Measurements from ENCODE around the gene EBF3. TPM values are rescaled to one million over a fixed set of nuclear protein-coding genes. Genes with fewer than 3 reads are reported as not detected.
A peak's percentile ranks its signal among the peaks of the same experiment; 100 is the strongest.

EBF3 gene
- polyA plus RNA-seq, 10 donors = 62.5 to 103 (median 69.3) TPM

DNA sequence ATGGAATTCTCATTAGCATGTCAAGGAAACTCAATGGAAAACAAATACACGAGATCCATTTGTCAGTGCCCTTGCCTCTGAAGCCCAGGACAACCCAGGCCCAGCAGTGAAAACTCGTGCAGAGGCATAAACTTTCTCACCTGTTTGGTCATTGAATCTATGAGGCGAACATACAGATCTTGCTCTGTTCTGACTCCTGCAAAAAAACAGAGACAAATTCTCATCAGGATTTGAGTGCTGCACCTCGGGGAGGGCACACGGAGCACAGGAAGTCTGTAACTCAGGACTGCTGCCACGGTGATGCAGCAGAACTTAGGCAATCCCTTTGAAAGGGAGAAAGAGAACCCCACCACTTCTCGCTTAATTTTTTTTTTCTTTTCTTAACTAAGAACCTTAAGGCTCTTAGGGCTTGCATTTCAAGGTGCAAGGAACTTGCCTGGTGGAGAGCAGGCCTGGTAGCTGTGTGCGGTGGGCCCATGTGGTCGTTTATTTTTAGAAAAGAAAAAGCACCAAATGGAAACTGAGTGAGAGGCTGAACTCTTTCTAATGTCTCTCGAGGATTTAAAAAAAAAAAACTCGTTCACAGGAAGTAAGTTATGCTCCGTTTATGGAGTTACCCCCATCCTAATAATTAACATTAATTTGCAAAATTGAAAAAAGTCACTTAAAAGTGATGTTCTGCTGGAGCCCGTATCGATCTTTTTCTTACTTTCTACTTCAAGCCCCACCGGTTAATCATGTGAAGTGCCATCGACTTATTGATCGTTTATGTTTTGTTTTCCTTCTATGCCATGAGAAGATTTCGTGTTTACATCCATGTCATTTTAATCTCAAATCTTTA is 1.8 kb downstream of the EBF3 start:
- DNase-seq = peak in 2 of 3 donors; percentile 54 to 87

DNA sequence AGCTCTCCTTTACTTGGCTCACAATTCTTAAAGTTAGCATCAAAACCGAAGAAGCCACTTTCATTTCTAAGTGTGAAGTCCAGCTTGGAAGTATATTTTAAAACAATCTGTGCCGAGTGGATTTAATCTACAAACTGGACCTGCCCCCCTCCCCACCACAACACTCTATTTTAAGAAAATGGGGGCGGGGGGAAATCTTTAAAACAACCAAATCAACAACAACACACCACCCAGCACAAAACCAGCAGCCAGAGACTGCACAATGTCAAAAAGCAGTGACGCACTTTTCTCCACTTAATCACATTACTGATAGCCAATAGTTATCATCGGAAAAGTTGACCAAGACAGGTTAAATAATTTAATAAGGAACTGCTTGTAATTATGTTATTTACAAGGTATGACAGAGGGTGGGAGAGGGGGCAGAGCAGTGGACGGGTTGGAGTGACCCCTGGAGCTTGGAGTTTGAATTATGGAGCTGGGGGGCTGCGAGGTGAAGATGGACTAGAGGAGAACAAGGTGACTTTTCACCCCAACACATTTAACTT is 2.8 kb downstream of the EBF3 start:
- DNase-seq = peak in 2 of 3 donors; percentile 55 to 83

DNA sequence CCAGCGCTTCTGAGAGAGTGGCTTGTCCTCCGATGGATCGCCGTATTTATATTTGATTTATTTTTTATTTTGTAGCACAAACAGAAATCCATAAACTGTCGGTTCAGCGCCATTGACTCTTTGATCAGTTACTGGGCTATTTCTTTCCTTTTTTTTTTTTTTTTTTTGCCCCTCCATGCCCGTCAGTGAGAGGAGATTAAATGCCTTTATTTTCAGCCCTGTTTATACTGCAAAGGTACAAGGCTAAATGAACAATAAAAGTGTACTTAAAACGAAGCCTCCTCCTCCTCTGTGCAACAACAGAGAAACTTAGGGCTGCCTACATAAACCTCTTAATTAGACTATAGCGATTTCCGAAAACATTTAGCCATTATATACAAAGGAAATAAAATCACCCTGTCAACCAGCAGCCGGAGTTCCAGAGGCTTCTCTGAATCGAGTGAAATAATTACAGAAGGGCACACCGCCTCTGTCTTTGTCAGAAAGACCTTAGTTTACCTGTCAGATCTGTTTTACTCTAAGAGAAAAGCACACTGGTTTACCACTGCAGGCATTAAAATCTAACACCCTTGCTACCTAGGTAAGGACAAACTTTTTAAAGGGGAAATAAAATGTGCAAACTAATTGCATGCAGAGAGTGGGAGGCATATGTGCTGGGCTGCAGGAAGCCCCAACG is 3.5 kb downstream of the EBF3 start:
- DNase-seq = peak in 2 of 3 donors; percentile 39 to 80

DNA sequence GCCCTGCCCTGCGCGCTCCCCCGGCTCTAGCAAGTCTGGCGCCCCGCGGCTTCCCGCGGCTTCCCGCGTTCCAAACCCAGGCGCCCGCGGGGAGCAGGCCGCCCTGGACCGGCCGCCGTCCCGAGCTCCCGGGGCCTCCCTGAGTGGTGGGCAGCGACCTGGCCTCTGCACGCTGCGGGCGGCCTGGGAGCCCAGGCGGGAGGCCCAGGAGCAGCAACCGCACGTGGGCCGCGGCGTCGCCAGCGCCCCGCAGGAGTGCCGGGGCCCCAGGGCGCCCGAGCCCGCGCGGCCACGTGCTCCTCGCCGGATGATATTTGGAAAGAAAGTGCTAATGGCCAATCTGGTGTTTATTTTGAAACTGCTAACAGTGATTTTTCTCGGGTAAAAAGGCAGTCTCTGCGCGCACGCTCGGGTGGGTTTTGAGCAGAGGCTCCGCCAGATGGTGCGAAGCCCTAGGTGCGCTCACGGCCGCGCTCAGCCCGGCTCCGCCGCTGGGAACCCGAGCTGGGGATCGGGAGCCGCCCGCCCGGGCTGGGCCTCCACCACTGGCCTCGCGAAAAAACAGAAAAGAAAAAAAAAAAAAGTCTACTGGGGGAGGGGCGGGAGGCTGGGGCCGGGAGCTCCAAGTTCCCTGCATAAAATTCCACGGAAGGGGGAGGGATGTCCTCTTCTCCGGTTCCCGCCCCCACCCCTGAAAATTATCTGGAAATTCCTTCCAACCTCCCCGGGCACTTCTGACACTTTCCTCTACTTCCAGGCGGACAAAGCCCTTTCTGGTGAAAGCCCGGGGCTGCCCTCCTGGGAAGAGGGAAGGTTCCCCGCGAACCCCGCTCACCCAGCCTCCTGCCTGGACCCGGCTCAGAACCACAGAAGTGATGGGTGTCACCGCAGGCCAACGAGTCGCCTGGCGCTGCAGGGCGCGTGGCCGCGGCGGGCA is 4.3 kb downstream of the EBF3 start:
- DNase-seq = peak in 2 of 3 donors; percentile 47 to 79

DNA sequence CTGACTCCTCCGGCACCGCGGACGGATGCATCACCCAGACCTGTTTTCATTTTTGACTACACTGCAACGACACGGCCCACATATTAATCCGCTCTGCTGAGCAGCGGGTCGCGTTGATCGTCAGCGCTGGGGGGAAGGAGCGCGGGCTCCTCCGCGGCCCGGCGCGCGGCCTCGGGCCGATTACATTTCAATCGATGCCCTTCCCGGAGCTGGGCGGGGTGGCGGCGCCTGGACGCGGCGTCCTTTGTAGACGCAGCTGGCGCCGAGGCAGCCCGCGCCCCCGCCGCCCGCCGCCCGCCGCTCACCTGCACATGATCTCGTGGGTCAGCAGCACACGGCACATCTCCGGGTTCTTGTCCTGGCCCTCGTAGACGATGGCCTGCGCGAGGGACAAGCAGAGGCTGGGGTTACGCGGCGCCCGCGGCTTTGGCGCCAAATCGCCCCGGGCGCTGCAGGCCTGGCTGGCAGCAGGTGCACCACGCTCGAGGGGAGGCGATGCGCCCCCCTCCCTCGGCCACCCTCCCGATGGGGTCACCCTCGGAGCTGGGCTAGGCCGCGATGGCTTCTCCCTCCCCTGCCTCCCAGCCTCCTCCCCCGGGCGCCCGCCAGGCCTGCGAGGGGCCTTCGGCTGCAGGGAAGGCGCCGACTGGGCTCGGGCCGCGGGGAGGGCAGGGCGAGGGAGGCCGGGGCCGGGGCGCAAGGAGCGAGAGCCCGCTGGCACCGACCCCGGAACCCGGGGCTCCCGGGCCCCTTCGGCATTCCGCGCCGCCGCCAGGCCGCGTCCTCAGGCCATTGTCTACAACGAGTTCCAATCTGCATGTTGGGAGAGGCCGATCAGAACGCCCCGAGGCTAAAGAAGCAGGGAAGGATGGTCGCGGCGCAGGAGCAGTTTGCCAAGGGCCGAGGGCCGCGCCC is 5.2 kb downstream of the EBF3 start:
- peak in 2 of 3 donors; percentile 47 to 91 for DNase-seq

DNA sequence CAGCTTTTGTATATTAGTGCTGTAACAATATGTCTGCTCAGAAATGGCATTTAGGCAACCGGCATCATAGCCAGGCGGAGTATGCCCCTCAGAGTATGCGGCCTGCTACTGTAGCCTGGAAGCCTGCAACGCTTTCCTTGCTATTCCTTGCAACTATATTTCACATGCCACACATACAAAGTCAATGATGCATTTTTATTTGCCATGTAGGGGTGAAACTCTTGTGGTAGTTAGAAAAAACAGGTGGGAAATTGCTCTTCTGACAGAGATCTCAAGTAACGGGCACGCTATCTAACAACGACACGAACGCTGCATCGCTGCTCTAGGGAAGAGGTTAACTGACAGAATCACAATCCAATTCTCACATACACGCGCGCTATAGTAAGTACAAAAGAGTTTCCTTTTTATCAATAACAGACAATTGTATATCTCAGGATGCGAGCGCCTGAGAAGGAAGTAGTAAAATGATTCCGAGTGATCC is 5.9 kb downstream of the EBF3 start:
- peak in 1 of 3 donors; percentile 75 for DNase-seq

DNA sequence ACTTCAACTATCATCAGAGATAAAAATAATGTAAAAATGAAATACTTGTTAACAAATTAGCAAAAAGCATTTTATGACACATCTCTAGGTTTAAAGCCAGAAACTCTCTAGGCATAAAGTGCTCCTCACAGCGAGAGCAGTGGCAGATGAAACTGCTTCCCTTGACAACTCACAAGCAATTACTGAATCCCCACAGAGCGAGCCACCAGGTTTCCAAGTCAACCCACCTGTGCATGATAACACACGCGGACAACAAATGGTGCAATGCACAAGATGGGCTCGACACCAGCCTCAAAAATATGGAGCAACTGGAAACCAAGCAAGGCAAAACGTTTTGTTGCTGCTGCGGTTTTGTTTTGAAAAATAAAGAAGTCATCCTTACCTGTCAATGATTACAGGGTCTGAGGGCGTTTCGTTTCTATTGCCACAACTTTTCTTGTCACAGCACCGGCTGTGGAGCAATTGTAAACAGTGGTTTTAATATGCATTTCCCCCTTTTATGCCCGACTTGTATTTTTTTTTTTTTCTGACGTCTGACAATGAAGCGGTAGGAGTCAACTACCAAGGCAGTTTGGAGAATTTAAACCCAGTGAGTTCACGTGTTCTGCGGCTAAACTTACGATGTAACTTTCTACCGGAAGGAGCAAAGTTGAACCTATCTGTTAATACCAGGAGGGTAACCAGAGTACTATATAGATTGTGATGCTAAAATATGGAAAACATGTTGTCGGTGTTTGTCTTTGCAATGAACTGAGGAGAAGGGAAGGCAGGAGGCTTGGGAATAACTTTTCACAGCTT is 7.0 kb downstream of the EBF3 start:
- peak in 2 of 3 donors; percentile 56 to 84 for DNase-seq

DNA sequence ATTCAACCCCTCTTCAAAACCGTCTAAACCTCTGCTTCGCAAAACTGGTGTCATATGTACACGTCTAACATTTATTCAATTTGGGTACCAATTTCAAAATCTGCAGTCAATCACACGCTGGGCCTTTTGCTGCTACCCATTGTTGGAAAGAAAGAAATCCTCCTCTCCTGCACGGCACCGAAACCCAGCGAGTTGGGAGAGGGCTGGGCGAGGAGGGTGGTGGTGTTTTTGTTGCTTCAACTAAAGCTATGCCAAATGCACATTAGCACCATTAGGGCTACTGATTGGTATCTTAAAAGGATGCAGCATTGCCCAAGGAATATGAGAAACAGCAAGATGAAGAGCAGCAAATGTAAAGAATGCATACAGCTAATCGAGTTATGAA is 7.8 kb downstream of the EBF3 start:
- peak in 1 of 3 donors; percentile 85 for DNase-seq

DNA sequence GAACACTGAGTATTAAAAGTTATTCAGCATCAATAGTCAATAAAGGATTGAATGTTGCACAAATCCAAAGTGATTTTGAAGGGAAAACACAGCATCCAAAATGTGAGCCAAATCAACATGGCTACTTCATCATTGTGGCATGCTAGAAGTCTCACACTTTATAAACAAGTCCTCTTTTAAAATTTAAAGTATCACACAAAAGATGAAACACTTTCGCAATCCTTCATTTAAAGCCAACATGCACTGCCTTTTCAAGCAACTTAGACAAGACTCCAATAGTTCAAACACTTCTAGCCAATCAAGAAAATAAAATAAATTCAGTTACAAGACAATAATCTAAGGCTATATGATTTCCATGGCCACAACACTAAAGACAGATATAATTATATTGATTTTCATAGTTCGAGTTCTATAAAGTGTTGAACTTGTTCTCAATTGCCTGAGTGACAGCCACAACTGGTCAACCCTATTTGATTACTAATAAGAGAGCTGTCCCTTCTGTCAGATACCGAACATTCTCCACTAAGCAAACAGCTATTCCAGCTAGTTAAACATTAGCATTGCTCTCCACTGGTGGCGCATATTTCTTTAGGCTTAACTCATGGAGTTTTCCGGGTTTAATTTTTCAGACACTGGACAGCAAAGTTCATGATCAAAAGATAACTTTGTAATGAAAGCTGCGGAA is 8.3 kb downstream of the EBF3 start:
- peak; percentile 72 to 88 (median 81) for DNase-seq

DNA sequence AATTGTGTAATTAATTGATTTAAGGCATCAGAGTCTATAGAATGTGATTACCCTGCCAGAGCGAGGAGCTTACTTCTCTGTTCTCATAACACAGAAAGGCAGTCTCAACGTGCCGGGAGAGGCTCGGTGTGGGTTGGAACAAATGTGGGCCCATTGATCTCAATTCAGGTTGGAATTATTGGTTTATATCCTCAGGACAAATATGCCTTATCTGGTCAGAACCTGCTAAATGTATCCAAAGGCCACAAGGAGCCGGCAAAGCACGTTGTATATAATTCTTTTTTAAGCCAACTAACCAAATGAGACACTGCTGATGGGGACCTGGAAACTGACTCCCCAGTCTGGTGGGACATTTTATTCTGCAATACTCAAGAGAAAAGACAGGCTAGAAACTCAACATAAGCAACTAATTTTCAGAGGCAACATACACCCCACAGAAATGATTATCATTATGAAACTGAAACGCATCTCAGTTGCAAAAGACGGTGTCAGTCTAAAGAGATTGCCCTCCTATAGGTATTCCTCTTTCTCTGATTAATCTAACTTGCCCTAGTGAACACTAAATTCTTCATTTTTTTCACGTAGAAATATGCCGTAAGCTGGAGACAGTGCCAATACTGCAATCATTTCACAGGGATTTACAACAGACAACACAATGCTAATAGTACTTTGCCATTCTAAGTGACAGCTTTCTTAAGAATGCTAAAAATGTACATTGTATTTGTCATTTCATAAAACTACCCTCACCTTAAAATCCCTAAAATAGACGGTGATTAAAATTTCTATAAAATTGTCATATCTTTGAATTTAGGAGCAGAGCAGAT is 9.4 kb downstream of the EBF3 start:
- DNase-seq = peak in 2 of 3 donors; percentile 44 to 81

DNA sequence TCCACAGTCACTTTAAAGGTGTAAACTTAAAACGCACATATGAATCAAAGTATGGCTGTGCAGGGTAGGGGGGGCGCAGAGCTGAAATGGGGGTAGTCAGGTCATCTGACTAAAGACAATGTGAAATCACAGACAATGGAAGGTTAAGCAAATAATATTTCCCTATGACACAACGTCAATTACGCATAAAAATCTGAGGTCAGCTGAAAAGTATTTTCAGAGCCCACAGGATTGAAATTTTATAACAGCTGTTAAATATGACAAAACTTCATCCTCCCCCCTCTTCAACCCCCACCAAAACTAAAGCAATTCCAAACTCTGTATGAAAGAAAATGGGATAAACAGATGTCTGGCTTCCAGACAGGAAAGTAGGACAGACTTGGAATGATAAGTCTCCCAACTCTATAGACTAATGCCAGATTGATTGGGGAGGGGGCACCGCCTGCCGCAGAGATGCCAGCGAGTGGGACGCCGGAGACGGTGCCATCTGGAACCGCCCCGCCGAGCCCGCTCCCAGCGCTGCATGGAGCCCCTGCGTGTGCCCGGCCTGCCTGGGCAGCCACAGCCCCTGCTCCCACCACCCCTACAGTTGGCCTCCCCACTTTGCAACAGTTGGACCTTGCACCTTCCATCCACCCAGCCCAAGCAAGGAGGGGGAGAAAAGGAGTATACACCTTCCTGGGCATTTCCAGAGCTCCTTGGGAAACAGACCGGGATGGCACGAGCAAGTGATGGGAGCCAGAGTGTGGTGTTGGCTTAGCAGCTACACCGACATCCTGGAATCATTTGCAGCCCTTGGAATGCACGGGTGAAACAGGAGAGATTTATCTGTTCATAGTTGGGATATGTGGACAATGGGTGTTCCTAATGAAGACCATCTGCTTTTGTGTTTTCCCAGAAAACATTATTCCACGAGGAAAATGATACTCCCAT is 10.7 kb downstream of the EBF3 start:
- DNase-seq = peak; percentile 85 to 96 (median 91)

DNA sequence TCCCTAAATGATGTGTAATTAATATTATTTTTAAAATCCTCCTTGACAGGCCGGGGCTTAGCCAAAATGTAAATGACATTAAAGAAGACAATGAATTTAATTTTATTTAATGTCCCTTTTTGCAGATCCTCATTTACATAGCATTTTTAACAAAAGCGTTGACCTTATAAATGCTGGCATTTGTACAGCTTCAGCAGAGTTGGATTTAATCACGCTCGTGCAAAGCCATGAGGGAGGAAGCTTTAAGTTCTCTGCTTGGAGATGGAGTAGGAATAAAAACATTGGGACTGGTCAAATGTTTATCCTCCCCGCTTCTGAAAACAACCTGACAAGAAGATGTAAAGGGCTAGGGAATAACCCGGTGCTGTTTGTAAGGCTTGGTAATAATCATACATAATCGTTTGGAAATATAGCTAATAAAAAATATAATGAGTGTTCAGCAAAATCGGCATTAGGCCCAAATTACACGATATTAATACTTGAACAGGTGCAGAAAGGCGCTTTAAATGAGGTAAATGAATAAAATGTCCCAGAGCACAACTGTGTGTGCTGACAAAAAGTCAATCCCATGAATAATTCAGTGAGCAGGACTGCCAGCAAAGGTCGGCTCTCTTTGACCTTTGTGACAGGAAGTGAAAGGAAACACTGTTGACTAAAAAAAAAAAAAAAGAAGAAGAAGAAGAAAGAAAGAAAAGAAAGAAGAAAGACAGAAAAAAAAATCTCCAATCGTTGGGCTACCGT is 11.5 kb downstream of the EBF3 start:
- DNase-seq = peak in 2 of 3 donors; percentile 40 to 71

DNA sequence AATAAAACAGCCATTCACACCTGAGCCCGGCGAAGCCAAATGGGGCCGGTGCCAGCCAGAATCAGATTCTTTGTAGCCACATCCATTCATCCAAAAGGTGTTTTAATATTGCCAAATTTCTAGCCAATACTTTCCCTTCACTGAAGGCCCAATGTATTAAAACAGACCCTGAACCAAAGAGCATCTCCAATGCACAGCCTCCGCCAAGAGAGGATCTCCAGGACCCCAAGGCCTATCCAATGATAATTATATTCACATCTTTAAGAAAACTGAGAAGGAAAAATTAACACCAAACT is 12.2 kb downstream of the EBF3 start:
- DNase-seq = peak in 1 of 3 donors; percentile 56

DNA sequence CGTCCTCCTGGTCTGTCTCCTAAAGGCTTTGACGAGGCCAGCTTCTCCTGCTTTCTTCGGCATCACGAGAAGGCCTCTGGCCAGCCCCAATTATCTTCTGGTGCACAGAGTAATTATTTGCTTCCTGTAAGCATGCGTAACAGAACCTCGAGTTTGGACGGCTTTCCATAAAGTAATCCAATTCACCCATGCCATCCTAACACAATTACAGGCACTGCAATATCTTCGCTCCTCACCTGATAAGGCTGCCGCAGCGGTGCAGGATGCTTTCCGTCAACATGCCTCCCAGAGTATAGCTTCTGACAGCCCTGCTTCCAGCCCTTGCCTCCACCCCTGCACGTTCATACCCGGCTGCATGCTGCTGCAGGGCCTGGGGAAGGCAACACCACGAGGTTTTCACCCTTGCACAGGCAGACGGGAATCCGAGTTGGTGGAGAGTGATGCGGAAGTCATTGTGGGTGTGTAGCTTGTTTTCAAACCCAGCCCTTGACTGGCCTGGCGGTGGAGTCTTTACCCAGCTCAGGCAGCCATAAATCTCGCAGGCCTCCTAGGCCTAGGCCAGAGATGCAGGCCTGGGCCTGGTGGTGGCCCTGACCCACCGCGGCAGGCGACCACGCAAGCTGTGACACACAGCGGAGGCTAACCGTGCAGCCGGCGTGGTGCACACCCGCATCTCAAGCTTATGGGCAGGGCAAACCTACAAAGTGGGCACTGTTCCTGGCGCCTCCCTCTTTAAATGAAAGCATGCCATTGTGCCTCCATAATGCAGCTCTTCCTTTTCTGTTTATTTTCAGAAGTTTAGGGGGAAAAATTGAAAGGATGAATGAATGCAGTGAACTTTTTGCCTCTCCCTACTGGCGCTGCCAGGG is 12.7 kb downstream of the EBF3 start:
- peak in 1 of 3 donors; percentile 75 for DNase-seq

DNA sequence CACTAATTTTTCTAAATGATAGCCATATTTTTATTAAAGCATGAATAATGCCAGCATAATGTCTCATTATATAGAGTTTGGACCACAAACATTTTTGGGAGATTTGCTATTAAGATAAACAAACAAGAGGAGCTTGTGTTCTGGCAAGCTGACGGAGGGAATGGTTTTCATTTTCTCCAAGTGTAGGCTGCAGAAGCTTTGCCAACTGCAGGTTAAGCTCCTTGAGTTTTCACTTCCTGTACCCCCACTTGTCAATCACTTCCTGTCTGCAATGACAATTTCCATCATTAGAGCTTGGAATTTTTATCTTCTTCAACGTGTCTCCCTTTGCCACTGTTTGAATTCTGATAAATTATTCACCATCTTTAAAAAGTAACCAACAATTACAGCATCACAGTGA is 13.4 kb downstream of the EBF3 start:
- peak in 1 of 3 donors; percentile 61 for DNase-seq
